IPS DF 4.7 (cell line): ENCODE data around the gene SCT.

ENCODE experiments used
- DNase-seq: peaks from one replicate; pipeline ENCODE4 v3.0.0-alpha.2; 2013; ENCODE audit warnings: low spot score; ENCODE audit errors: extremely low read depth

Gene SCT

DNA sequence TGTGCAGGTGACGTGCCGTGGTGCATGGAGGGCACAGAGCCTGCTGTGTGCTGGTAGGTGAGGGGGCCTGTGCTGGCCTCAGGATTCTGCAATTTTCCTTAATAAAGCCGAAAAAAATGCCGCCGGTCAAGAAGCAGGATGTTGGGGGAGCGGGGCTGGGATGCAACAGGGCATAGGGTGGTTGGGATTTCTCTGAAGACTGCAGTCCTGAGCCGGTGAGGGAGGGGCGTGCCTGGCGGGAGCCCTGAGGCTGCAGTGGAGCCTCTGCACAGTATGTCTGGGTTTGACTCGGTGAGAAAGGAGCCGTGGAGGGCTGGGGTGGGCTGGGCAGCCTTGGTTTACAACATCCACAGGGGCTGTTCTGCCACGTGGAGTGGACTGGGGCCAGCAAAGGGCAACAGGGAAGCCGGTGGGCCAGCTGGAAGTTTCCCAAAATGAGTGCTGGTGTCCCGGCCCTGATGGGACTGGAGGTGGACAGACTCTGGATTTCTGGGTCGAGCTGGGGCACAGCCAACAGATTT, 3.6 kb downstream of the SCT start:
- no peak for DNase-seq

DNA sequence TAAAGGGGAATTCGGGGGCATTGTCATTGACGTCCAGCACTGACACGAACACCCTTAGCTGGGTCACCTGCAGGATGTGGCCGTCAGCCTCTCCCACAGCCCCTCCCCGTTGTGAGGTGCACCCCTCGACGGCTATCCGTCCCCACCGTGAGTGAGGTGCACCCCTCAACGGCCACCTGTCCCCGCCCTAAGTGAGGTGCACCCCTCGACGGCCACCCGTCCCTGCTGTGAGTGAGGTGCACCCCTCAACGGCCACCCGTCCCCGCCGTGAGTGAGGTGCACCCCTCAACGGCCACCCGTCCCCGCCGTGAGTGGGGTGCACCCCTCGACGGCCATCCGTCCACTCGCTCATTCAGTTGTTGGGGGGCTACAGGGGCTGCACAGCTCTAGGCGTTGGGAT, 5.1 kb downstream of the SCT start:
- DNase-seq = no peak

DNA sequence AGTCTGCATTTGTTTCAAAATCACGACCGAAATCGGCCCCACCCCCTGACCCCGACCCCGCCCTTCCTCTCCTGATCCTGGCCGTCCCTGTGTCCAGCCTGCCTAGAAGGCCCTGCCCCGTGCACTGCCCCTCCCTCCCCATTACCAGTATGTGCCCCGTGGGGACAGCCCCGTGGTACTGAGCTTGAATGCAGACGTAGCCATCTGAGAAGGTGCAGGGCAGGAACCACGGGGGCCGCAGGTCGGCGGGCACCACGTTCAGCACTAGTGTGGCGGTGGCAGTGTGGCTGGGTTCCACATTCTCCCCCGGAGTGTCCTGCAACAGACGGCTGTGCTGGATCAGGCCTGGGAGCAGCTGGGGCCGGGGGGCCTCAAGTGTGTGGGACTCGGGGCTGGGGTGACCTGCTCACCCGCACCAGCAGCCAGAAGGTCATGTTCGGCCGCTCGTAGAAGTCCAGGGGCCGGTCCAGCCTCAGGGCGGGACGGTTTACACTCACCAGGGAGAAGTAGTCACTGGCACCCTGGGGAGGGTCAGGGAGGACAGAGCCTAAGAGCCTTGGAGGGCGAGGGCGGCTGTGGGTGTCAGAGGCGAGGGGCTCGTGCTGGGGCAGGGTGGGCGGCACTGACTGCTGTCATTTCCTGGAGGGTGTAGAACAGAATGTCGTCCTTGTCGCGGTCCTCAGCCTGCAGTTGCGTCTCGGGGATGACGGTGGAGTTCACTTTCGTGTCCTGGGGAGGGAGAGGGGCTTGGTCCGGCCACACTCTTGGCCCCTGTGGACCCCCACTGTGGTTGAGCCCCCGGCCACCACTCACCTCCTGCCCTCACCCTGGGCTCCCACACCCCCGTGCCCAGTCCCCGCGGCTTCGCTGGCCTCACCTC, 5.8 kb downstream of the SCT start:
- DNase-seq = no peak

DNA sequence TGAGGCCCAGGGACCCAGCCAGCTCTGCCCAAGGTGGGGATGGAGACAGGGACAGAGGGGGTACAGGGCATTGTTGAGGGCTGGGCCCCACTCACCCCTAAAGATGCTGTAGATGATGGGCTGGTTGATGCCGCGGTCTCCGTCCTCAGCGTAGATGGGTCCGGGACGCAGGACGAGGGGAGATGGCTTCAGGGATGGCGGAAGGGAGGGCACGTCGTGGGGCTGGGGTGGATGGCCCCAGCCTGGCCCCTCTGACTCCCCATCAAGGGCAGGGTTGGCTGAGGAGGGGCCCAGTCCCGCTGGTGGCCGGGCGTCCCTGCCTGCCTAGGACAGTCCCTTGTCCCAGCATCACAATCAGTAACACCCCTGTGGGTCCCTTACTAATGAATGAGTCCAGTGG, 6.8 kb downstream of the SCT start:
- no peak for DNase-seq

DNA sequence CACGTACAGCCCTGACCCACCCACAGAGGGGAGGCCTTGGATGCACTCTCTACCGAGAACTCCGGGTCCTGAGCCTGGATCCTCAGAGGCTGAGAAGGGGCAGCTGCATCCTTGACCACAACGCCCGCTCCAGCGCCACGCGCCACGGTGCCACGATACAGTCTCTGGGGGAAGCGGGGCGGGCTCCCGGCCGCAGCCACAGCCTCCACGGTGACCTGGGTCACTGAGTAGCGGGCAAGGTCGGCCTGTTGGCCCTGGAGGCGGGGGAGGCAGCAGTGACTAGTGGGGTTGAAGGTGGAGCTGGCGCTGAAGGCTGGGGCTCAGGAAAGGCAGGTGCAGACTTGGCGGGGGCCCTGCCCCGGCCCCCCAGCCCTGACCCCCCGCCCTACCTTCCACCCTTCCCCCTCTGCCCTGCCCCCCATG, 7.3 kb downstream of the SCT start:
- no peak for DNase-seq

DNA sequence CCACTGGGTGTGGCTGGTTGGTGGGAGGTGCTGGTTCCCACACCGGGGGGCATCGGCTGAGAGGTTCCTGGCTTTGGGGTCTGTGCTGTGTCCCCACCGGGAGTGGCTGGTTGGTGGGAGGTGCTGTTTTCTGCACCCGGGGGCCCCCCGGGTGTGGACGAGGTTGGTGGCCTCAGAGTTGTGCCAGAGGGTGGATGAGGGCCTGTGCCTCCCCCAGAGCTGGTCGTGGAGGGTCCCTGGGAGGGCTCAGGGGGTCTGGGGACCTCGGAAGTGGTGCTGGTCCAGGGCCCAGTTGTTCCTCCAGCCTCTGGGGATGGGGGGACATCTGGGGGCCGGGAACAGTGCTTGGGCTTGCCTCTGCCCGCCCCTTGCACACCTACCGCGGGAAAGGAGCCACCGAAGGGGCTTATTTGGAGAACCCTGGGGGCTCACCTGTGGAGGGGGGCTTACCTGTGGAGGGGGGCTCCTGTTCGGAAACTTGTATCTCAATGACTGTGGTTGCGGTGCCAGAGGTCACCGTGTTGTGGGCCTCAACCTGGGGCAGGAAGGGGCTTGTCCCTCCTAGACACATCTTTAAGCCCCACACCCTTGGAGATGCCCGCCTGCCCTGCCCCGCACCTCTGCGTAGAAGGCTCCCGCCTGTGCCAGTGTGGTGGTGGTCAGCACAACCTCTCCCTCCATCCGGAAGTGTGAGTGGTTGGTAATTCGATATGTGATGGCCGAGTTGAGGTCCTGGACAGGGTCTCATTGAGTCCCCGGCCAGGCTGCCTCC, 7.9 kb downstream of the SCT start:
- no peak for DNase-seq

DNA sequence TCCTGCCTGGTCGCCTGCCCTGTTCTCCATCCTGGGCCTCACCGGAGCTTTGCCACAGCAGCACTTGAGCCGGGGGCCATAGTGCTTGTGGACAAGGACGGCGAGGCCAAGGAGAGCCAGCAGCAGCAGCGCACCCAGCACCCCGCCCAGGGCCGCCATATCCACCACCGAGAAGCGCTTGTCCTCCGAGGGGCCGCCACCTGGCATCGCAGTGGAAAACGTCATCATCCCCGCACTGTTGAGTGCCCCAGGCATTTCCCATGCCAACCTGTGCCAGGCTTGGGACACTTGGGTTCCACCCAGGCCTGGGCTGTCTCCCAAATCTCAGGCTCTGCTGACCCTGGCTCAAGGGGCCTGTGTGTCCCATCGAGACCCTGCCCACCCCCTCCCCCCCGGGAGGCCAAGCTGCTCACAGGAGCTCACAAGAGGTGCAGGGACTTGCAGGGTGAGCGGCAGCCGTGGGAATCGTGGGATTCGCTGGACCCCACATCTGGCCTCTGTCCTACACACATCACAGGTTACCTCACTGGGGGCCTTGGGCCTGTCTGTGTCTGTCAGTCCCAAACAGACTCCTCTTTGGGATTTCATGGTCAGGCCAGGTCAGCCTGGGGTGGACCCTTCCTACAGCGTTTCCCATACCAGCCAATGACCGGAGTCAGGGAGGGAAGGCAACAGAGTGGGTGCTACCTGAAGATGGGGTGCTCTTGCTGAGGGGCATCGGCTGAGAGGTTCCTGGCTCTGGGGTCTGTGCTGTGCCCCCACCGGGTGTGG, 8.9 kb downstream of the SCT start:
- no peak for DNase-seq

DNA sequence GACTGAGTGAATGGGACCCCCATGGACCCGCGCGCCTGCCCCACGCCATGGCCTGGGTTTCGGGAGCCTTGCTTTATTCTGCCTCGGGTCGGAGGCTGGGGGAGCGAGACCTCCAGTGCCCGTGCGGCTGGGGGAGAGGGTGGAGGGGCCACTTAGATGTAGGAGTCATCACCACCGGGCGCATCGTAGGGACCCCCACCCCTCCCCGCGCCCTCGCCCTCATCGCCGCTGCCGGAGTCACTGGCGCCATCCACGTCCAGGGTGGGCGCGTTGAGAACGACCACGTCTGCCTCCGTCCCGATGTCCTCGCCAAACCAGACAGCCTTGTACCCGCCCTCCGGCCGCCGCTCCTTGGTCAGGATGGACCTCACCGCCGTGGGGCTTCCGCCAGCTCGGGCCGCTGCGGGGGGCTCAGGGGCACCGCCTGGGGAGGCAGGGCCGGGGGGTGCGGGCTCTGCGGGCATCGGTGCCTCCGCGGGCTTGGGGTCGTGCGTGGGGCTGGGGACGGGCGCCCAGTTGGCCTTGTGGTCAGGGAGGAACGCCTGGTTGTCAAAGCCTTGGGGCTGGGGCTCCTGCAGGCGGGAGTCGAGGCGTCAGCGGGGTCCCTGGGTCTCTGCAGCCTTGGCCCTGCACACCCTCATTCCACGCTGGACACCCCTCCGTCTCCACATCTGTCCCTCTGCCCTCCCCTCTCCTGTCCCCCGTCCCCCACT, 9.6 kb downstream of the SCT start:
- no peak for DNase-seq

DNA sequence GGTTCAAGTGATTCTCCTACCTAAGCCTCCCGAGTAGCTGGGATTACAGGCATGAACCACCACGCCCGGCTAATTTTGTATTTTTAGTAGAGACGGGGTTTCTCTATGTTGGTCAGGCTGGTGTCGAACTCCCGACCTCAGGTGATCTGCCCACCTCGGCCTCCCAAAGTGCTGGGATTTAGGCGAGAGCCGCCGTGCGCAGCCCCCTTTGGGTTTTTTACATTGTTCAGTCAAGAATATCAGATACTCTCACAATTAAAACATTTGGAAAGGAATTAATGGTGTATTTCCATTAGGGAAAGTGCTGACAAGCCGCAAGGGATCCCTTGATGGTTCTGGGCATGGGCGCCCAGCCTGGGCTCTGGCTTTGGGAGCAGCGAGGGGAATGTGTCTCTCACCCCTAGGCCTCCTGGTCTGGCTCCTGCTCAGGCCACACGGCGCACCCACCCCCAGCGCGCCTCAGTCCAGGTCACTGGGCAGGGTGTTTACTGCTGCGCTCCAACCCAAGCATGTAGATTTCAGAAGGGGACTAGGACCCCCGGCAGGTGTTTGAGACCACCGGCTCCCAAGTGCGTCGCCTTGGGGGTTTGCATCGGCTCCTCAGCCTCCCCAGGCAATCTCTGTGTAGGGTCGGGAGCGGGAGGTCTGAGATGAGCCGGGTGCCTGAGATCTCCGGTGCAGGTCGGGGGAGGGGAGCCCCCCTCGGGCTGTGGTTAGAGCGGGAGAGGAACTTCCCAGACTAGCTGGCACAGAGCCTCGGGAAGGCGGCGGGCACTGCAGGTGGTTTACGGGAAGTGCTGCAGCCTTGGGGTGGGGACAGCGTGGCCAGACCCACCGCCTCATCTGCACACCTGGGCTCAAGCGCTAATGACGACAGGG, 10.4 kb downstream of the SCT start:
- DNase-seq = no peak

DNA sequence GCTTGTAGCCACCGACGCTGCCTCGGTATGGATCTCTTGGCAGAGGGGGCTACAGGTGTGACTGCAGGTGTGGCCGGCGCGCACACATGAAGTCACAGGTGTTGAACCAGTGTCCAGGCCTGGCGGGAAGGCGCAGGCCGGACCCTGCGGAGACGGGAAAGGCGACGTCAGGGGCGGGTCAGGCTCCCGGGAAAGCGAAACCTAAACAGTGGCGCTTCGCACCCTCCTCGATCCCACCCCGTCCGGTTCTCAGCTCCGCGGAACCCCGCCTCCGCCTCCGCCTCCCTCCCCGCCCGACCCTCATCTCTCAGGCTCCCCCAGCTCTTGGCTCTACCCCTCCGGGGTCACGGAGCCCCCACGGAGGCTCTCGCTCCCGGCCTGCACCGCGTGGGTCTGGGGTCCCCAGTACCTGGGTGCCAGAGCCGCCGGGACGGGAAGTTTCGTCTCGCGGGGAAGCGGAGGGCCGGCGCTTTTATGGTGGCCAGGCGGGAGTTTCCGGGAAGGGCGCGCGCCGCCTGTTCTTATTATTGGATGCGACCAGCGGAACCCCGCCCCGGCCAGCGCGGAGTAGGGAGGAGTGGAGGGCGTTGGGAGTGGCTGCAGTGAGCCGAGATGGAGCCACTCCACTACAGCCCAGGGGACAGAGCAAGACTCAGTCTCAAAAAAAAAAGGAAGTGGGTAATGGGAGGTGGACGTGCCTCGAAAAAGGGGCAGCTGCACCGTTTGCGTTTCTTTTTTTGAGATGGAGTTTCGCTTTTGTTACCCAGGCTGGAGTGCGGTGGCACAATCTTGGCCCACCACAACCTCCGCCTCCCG, 11.3 kb downstream of the SCT start, which contains the start of gene IRF7:
IRF7 (minus strand) TSS at position 447 of the 816 bp plus-strand sequence. CDS start 586 bp downstream, outside the sequence.
- DNase-seq = no peak

DNA sequence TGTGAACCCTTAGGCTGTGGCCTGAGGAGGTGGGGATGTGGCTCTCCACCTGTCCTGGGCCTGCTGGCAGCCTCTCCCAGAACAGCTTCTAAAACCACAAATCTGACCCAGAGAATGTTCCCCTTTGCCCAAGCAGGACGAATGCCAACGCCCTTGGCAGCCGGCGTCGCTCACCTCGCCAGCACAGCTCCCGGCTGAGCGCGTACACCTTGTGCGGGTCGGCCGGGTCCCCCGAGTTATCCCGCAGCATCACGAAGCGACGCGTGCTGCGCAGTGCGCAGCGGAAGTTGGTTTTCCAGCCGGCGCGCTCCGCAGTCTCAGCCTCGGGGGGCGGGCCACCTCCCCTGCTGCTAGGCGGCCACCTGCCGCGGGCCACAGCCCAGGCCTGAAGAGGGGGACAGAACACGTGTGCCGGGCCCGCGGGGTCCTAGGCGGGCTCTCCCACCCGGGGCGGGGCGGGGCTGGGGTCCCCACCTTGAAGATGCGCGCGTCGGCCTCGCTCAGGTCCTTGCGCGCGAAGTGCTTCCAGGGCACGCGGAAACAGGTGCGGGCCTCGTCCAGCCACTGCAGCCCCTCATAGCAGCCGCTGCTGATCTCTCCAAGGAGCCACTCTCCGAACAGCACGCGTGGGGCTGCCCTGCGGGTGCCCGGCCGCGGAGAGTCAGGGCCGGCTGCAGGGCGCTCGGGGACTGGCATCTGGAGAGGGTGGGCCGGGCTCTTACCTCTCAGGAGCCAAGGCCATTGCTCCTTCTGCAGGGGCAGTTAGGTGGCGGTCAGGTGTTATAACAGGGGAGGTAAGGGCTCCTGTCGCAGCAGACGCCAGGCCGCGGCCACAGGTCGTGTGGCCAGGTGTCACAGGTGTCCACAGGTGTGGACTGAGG, 12.1 kb downstream of the SCT start:
- no peak for DNase-seq

DNA sequence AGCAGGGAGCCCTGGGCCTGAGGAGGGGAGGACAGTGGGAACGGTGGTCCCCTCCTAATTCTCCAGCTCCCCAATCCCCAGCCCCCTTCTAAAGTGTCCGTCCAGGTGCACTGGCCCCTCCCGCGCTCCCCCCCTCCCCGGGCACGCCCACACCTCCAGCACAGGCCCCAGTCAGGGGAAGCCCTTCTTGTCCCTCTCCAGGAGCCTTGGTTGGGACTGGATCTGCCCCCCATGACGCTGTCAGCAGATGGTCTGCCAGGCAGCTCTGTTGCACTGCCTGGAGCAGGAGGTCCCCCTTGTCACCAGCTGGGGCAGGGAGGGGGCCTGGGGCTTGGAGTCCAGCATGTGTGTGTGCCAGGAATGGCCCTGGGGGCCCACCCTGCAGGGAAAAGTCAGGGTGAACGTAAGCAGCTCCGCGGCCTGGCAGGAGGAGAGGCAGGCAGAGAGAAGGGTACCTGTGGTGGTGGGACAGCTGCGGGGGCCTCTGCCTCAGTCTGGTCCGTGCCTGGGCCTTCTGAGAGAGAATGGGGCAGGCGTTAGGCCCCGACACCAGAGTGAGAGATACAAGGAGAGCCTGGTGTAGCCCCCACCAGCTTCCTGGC, 12.9 kb downstream of the SCT start:
- no peak for DNase-seq

DNA sequence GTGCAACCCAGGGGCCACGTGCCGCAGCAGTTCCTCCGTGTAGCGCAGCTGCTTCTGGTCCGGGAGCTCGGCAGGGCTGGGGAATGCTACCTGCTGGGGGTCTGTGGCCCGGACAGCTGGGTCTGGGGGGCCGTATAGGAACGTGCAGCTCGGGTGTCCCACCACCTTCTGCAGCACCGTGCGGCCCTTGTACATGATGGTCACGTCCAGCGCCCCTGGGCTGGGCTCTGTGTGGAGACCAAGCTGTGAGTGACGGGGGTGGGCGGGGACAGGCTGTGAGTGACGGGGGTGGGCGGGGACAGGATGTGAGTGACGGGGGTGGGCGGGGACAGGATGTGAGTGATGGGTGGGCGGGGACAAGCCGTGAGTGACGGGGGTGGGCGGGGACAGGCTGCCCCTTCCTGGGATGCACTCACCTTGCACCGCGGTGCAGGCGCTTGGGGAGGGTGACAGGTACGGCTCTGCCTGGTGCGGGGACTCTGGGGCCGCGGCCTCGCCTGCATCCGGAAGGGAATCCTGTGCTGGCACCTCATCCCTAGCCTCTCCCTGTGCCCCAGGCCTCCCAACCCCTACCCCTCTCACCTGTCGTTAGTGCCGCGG, 13.5 kb downstream of the SCT start:
- DNase-seq = no peak

DNA sequence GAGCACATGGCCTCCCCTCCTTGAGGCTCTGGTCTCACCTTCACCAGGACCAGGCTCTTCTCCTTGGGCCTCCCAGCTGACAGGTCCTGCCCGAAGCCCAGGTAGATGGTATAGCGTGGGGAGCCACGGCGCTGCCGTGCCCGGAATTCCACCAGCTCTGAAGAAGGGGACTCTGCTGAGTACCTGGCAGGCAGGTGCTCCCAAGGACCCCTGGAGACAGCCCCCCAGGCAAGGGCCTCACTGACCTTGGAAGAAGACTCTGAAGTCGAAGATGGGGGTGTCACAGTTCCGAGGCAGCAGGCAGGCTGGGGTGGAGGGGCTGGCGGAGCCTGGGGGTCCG, 14.1 kb downstream of the SCT start:
- DNase-seq = no peak

DNA sequence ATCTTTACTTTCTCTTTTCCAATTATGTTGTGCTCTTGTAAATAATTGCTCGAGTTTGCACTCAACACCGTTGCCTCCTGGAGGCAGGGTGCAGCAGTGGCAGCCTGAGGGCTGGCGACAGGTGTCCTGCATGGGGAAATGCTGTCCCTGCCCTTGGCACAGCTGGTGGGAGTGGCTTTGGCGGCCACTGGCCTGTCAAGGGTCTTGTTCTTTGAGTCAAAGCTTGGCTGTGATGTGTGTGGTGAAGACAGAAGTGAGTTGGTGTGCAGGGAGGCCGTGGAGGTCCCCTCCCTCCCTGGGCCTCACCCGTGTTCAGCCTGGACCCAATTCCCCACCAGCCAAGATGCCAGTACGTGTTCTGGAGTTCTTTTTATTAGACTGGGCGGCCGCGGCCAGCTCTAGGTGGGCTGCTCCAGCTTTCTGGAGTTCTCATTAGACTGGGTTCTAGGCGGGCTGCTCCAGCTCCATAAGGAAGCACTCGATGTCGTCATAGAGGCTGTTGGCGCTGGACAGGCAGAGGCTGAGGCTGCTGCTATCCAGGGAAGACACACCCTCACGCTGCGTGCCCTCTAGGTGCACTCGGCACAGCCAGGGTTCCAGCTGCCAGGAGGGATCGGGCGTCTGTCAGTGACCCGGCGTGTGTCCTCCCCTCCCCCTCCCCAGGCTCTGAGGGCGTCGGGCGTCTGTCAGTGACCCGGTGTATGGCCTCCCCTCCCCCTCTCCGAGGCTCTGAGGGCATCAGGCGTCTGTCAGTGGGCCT, 14.6 kb downstream of the SCT start:
- no peak for DNase-seq
